Trophoblast cell (in vitro differentiated cells and primary cell): ENCODE data around the gene C19orf85.

Experiments used
- DNase-seq, 2 donors: peaks; one replicate each; pipeline ENCODE4 v3.0.0-alpha.2; 2016
- H2AFZ ChIP-seq: 2 replicates; pipeline ENCODE4 v1.6.1; 2013; ENCODE audit warnings: low read length, moderate library complexity, mild to moderate bottlenecking; ENCODE audit not compliant: insufficient read depth, poor library complexity
- H2AK5ac ChIP-seq: 2 replicates; pipeline ENCODE4 v1.6.1; 2013; ENCODE audit warnings: mild to moderate bottlenecking, low read length
- H2BK120ac ChIP-seq: 2 replicates; pipeline ENCODE4 v1.6.1; 2013; ENCODE audit warnings: low read length, mild to moderate bottlenecking, moderate library complexity; ENCODE audit not compliant: insufficient read depth, poor library complexity
- H2BK12ac ChIP-seq: 2 replicates; pipeline ENCODE4 v1.6.1; 2013; ENCODE audit warnings: mild to moderate bottlenecking, low read length, moderate library complexity
- H2BK5ac ChIP-seq: 2 replicates; pipeline ENCODE4 v1.6.1; 2013; ENCODE audit warnings: low read length, low read depth, moderate library complexity, mild to moderate bottlenecking; ENCODE audit not compliant: poor library complexity
- H3K14ac ChIP-seq: 2 replicates; pipeline ENCODE4 v1.6.1; 2013; ENCODE audit warnings: mild to moderate bottlenecking, low read length
- H3K18ac ChIP-seq: 2 replicates; pipeline ENCODE4 v1.6.1; 2013; ENCODE audit warnings: mild to moderate bottlenecking, low read length
- H3K23ac ChIP-seq: 2 replicates; pipeline ENCODE4 v1.6.1; 2013; ENCODE audit warnings: low read length
- H3K27ac ChIP-seq: 2 replicates; pipeline ENCODE4 v1.5.1; 2013; ENCODE audit warnings: low read depth, mild to moderate bottlenecking, inconsistent platforms, low read length, moderate library complexity
- H3K27me3 ChIP-seq: 2 replicates; pipeline ENCODE4 v1.6.1; 2013; ENCODE audit warnings: inconsistent platforms, mild to moderate bottlenecking, low read length, moderate library complexity; ENCODE audit not compliant: insufficient read depth
- H3K36me3 ChIP-seq, 2 experiments: 1 replicate in 1 of 2; 2 replicates in 1 of 2; pipeline ENCODE4 v1.6.1; 2013; ENCODE audit warnings: low read length in 2 of 2, mild to moderate bottlenecking in 2 of 2, moderate library complexity in 1 of 2; ENCODE audit not compliant: insufficient read depth in 2 of 2, control insufficient read depth in 1 of 2
- H3K4ac ChIP-seq: 2 replicates; pipeline ENCODE4 v1.6.1; 2013; ENCODE audit warnings: low read depth, mild to moderate bottlenecking, low read length, moderate library complexity
- H3K4me1 ChIP-seq, 2 experiments: 1 replicate in 1 of 2; 2 replicates in 1 of 2; pipeline ENCODE4 v1.6.1; 2013; ENCODE audit warnings: low read length in 2 of 2, mild to moderate bottlenecking in 2 of 2, moderate library complexity in 1 of 2; ENCODE audit not compliant: insufficient read depth in 2 of 2, control insufficient read depth in 1 of 2
- H3K4me2 ChIP-seq: 2 replicates; pipeline ENCODE4 v1.6.1; 2013; ENCODE audit warnings: inconsistent platforms, mild to moderate bottlenecking, low read length, moderate library complexity
- H3K4me3 ChIP-seq: 2 replicates; pipeline ENCODE4 v1.5.1; 2013; ENCODE audit warnings: mild to moderate bottlenecking, low read depth, low read length, inconsistent platforms
- H3K79me1 ChIP-seq: one replicate; pipeline ENCODE4 v1.6.1; 2013; ENCODE audit warnings: low read length
- H3K79me2 ChIP-seq: 2 replicates; pipeline ENCODE4 v1.6.1; 2013; ENCODE audit warnings: low read length, mild to moderate bottlenecking; ENCODE audit not compliant: control insufficient read depth, insufficient read depth, poor library complexity
- H3K9ac ChIP-seq: 2 replicates; pipeline ENCODE4 v1.6.1; 2013; ENCODE audit warnings: mild to moderate bottlenecking, low read length
- H3K9me3 ChIP-seq: 2 replicates; pipeline ENCODE4 v1.6.1; 2013; ENCODE audit warnings: low read depth, mild to moderate bottlenecking, control low read depth, inconsistent platforms, low read length; ENCODE audit not compliant: insufficient read depth
- H4K12ac ChIP-seq: 2 replicates; pipeline ENCODE4 v1.6.1; 2013; ENCODE audit warnings: low read depth, mild to moderate bottlenecking, low read length, moderate library complexity
- H4K8ac ChIP-seq: 2 replicates; pipeline ENCODE4 v1.6.1; 2013; ENCODE audit warnings: low read depth, mild to moderate bottlenecking, low read length, moderate library complexity
- H4K91ac ChIP-seq: one replicate; pipeline ENCODE4 v1.6.1; 2013; ENCODE audit warnings: low read depth, mild to moderate bottlenecking, low read length, moderate library complexity
- WGBS: extraction: QIAGEN DNeasy Blood & Tissue Kit; methylation state at CpG from one replicate; pipeline ENCODE4 v1.1.7; 2013; ENCODE audit warnings: missing lambda C conversion rate; ENCODE audit not compliant: insufficient read length, insufficient coverage; ENCODE audit errors: extremely low coverage; 5-methylcytosine and 5-hydroxymethylcytosine counted together

Gene C19orf85

DNA sequence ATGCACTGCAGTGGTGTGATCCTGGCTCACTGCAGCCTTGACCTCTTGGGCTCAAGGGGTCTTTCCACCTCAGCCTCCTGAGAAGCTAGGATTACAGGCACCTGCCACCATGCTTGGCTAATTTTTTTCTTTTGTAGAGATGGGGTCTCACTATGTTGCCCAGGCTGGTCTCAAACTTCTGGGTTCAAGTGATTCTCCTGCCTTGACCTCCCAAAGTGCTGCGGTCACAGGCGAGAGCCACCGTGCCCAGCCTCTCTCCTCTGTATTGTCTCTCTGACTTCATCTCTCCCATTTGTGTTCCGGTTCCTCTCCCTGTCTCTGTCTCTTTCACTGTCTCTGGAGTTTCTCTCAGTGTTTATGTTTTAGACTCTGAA, 1.7 kb upstream of the C19orf85 start:
- H4K12ac ChIP-seq: no peak overlapping the region
- WGBS: no CpG with 5 or more reads among the region's 4 CpGs
- H3K4ac ChIP-seq: no peak overlapping the region
- no peak overlapping the region for H3K18ac ChIP-seq
- H3K9me3 ChIP-seq: no peaks in the 10 kb centered on the region
- no peak overlapping the region for H3K4me3 ChIP-seq
- no peaks in the 10 kb centered on the region for H3K27me3 ChIP-seq
- no peak overlapping the region for H2BK5ac ChIP-seq
- no peak overlapping the region for H3K23ac ChIP-seq
- no peak overlapping the region for H4K91ac ChIP-seq
- no peak overlapping the region for H2BK120ac ChIP-seq
- peaks cover 2% of the 10 kb centered on the region for H3K79me2 ChIP-seq
- H3K4me2 ChIP-seq: no peak overlapping the region
- no peak overlapping the region for H3K9ac ChIP-seq
- H2AFZ ChIP-seq: no peak overlapping the region
- H2AK5ac ChIP-seq: no peak overlapping the region
- no peak overlapping the region for H3K14ac ChIP-seq
- peaks cover 4% of the 10 kb centered on the region for H3K79me1 ChIP-seq
- H3K4me1 ChIP-seq: peaks cover 7 to 8% of the 10 kb centered on the region in 2 experiments
- no peak overlapping the region for H4K8ac ChIP-seq
- H3K36me3 ChIP-seq: no peaks in the 10 kb centered on the region
- H3K27ac ChIP-seq: no peak overlapping the region
- H2BK12ac ChIP-seq: no peak overlapping the region
- DNase-seq: no peak

DNA sequence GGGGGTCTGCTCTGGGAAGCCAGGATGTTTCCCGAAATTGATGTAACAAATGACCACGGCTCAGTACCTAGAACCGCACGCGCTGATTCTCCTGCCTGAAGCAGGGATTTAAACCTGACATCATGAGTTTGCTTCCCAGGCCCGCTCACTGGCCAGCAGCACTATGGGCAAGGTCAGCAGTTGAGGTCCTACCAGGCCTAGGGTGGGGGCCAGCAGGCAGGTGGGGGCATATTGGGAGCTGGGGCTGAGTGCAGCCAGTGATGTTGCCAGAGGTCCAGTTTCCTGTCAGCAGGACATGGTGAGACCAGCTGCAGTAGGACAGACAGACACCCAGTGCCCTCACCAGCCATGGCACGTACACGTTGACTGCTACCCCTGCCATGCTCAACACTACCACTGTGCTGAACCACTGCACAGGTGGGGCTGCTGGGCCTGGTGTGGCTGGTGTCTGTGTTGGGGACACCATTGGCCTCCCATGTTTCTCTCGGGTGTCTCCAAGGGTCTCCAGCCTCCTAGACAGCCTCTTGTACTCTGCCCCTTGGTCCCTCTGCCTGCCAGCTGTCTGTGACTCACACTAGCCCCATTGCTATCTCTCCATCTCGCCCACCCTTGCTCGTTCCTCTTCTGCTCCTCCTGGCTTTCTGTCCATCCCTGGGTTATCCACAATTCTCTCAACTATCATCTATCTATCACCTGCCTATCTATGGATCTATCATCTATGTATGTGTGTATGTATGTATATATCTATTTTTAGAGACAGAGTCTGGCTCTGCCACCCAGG, 1.1 kb upstream of the C19orf85 start:
- Histone ChIP-seq H3K14ac (no peak overlapping the region), H3K4me1 (peaks cover 9 to 14% of the 10 kb centered on the region in 2 experiments), H2AFZ (no peak overlapping the region), H3K4me2 (no peak overlapping the region), H3K18ac (no peak overlapping the region), H3K27me3 (no peaks in the 10 kb centered on the region), H2AK5ac (no peak overlapping the region), H3K4ac (no peak overlapping the region), H4K12ac (no peak overlapping the region), H4K8ac (no peak overlapping the region), H3K23ac (no peak overlapping the region), H3K9me3 (no peaks in the 10 kb centered on the region), H2BK12ac (no peak overlapping the region), H3K9ac (no peak overlapping the region), H3K79me1 (peaks cover 6% of the 10 kb centered on the region), H4K91ac (no peak overlapping the region), H3K4me3 (no peak overlapping the region), H2BK5ac (no peak overlapping the region), H3K79me2 (peaks cover 3% of the 10 kb centered on the region), H3K27ac (no peak overlapping the region), H2BK120ac (no peak overlapping the region), H3K36me3 (no peaks in the 10 kb centered on the region)
- DNase-seq: no peak
- no CpG with 5 or more reads among the region's 11 CpGs for WGBS

DNA sequence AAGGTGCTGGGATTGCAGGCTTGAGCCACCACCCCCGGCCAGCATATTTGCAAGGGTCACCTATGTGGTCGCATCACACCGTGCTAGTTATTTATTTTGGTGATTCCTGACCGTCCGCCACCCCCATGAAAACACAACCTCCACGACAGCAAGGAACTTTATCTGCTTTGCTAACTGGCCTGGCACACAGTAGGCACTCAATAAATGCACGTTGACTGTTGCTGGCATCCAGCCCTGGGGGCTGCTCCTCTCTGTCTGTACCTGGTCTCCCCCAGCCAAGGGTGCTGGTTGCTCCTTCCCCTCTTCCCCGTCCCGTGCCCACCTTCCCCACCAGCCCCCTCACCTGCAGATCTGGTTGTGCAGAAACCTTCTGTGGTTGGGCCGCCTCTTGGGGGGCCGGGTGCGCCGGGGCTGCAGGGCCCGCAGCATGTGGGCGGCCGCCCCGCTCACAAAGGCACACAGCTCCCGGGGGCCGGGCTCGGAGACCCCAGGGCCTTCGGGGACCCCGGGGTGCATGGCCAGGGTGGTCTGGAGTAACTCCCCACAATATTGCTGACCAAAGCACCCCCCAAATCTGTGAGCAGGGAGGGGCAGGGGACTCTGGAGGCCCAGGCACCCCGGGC, 401 bp downstream of the C19orf85 start:
- H3K36me3 ChIP-seq: no peaks in the 10 kb centered on the region
- no peak overlapping the region for H2BK12ac ChIP-seq
- peaks cover 6% of the 10 kb centered on the region for H3K79me1 ChIP-seq
- no peak overlapping the region for H3K14ac ChIP-seq
- no peak overlapping the region for H3K9ac ChIP-seq
- no peak overlapping the region for H3K4ac ChIP-seq
- H3K4me1 ChIP-seq: peaks cover 9 to 15% of the 10 kb centered on the region in 2 experiments
- no peak overlapping the region for H2BK5ac ChIP-seq
- no peak overlapping the region for H3K23ac ChIP-seq
- DNase-seq: no peak
- H4K8ac ChIP-seq: no peak overlapping the region
- H4K91ac ChIP-seq: no peak overlapping the region
- H2AFZ ChIP-seq: no peak overlapping the region
- no peak overlapping the region for H3K4me3 ChIP-seq
- no peak overlapping the region for H3K18ac ChIP-seq
- no peak overlapping the region for H2AK5ac ChIP-seq
- H2BK120ac ChIP-seq: no peak overlapping the region
- H3K4me2 ChIP-seq: no peak overlapping the region
- H3K27me3 ChIP-seq: no peaks in the 10 kb centered on the region
- no peaks in the 10 kb centered on the region for H3K9me3 ChIP-seq
- H3K27ac ChIP-seq: no peak overlapping the region
- no CpG with 5 or more reads among the region's 23 CpGs for WGBS
- peaks cover 3% of the 10 kb centered on the region for H3K79me2 ChIP-seq
- H4K12ac ChIP-seq: no peak overlapping the region

DNA sequence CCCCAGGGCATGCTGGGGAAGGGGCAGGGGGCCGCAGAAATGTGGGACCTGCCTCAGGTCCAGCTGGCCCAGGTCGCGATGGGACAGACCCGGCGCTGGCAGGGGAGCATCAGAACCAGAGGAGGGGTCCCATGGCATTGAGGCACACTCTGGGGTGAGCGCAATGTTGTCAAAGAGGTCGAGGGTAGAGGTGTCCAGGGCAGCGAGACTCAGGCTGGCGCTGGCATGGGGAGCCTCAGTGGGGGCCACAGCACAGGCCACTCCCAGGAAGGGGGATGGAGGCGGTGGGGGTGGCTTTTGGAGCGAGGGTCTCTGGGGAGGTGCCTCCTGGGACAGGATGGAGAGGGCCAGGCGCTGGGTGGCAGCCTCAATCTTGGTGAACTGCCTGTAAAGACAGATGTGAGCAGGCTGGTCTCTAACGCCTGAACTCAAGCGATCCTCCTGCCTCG, 944 bp downstream of the C19orf85 start:
- WGBS: no CpG with 5 or more reads among the region's 15 CpGs
- Histone ChIP-seq H3K27ac (no peak overlapping the region), H3K4me3 (no peak overlapping the region), H4K8ac (no peak overlapping the region), H3K9ac (no peak overlapping the region), H3K4me1 (peaks cover 9 to 15% of the 10 kb centered on the region in 2 experiments), H3K27me3 (no peaks in the 10 kb centered on the region), H2BK12ac (no peak overlapping the region), H4K91ac (no peak overlapping the region), H2BK5ac (no peak overlapping the region), H3K79me2 (peaks cover 3% of the 10 kb centered on the region), H3K14ac (no peak overlapping the region), H3K9me3 (no peaks in the 10 kb centered on the region), H3K36me3 (no peaks in the 10 kb centered on the region), H4K12ac (no peak overlapping the region), H3K4me2 (no peak overlapping the region), H2AK5ac (no peak overlapping the region), H3K18ac (no peak overlapping the region), H3K23ac (no peak overlapping the region), H3K4ac (no peak overlapping the region), H2BK120ac (no peak overlapping the region), H3K79me1 (peaks cover 6% of the 10 kb centered on the region), H2AFZ (no peak overlapping the region)
- no peak for DNase-seq
